ENCODE measurements around the gene RANBP3. TPM values are rescaled to one million over a fixed set of nuclear protein-coding genes. Genes with fewer than 3 reads are reported as not detected.
A peak's percentile ranks its signal among the peaks of the same experiment; 100 is the strongest.

The RANBP3 gene
- total RNA-seq, 1 donor from 2014 or later = 105 TPM

DNA sequence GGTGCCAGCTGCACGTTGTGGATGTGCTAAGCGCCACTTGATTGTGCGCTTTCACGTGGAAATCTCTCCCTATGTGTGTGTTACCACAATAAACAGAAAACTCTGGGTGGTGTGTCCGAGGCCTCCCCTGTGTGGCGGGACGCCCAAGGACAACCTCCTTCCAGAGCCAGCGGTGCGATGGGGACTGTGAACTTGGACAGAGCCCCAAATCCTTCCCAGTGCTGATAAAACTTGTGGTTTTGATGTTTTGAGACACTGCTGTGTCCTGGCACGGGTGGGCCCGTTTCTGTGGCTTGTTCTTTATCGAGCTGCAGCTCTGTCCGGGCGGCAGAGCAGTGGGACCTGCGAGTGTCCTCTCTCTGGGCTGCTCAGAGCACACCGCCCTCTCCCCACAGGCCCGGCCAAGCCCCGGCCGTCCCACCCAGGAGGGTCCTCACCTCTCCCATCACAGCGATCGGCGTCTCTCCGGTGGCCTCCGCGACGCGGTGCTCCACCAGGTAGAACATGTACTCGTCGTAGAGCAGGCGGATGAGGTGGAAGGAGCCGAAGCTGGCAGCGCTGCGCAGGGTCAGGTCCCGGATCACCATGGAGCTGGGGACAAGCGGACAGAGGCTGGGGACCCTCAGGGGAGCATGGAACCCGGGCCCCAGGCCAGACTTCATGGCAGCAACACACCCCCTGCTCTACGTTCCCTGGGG is 18.8 kb upstream of the RANBP3 start:
- no peaks in the 10 kb centered on the region for H3K27me3 Mint-ChIP-seq
- H3K9me3 Mint-ChIP-seq = no peaks in the 10 kb centered on the region
- H3K27ac Mint-ChIP-seq = no peak overlapping the region
- H3K4me1 Mint-ChIP-seq = peaks cover 2% of the 10 kb centered on the region
- no peak overlapping the region for H3K4me3 Mint-ChIP-seq
- H3K36me3 Mint-ChIP-seq (ENCODE audit: low read depth) = peaks cover 10% of the 10 kb centered on the region
- intact Hi-C loops (cut with micrococcal nuclease) = no loop called here
- DNase-seq = no peak

DNA sequence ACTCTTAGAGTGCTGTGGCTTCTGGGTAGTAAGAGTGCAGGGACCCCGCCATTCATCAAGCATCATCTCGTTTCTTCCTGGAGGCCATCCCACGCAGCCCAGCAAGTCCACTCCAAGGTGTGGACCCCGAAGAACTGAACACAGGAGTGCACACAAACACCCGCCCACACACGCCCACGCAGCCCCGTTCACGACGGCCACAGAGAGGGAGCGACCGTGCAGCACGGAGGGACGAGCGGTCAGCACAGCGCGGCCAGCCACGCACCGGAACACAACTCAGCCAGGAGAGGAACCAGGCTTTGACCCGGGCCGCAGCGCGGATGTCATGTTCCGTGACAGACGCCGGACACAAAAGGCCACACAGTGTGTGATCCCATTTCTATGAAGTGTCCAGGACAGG is 18.2 kb upstream of the RANBP3 start:
- intact Hi-C loops (cut with micrococcal nuclease) = no loop called here
- H3K4me1 Mint-ChIP-seq = peaks cover 2% of the 10 kb centered on the region
- H3K27me3 Mint-ChIP-seq = no peaks in the 10 kb centered on the region
- no peak overlapping the region for H3K4me3 Mint-ChIP-seq
- DNase-seq = no peak
- H3K27ac Mint-ChIP-seq = no peak overlapping the region
- no peaks in the 10 kb centered on the region for H3K9me3 Mint-ChIP-seq
- H3K36me3 Mint-ChIP-seq (ENCODE audit: low read depth) = peaks cover 10% of the 10 kb centered on the region

DNA sequence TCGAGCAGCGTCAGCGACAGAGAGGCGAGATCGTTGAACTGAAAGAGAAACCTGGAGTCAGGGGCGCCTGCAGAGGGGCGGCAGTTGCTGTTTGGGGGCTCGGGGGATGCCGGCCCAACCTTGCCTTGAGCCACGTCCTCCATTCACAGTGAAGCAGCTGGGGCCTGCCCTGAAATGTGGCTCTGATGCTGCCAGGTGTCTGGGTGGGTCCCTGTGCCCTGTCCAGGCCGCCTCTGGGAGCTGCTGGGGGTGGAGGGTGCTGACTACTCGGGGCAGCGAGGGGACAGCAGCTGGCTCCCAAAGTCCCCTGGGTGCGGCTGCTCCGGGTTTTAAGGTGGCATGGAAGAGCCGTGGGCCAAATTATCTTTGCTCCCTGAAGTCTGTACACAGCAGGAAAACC is 17.7 kb upstream of the RANBP3 start:
- Mint-ChIP-seq H3K4me3 (no peak overlapping the region), H3K27me3 (no peaks in the 10 kb centered on the region), H3K27ac (no peak overlapping the region), H3K9me3 (no peaks in the 10 kb centered on the region), H3K36me3 (ENCODE audit: low read depth) (peaks cover 8% of the 10 kb centered on the region), H3K4me1 (peaks cover 2% of the 10 kb centered on the region)
- DNase-seq = no peak
- intact Hi-C loops (cut with micrococcal nuclease) = no loop called here

DNA sequence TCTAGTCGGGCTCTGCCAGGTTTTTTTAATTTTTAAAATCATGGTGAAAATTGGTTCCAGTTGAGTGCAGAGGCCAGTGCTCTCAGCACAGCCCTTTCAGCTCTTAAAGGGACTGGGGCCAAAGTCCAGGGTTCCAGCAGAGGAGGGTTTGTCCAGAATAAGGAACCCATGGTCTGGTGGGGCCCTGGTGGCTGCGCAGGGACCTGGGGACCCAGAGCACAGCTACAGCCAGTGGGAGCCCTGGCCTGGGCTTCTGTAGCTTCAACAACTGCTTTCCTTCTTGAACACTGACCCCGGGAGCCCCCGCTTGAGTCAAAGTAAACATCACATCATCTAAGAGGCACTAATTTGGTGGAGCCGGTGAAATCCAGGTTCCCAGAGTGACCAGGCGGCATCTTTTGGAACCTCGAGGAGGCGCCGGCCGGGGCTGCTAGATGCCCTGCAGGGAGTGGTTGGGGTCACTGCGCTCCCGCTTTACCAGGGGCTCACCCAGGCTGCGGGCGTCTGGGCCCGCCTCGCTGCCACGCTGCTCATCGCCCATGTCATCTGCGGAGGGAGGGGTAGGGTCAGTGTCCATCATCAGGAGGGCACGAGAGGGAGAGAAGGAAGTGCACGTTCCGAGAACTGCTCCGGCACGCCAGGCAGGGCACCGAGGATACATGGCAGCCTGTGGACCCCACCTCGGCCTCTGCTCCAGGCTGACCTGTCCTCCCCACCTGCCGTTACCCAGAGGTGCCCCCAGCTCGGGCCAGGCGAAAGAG is 16.6 kb upstream of the RANBP3 start:
- Mint-ChIP-seq H3K27ac (no peak overlapping the region), H3K4me3 (no peak overlapping the region), H3K9me3 (no peaks in the 10 kb centered on the region), H3K36me3 (ENCODE audit: low read depth) (peaks cover 5% of the 10 kb centered on the region), H3K4me1 (peaks cover 3% of the 10 kb centered on the region), H3K27me3 (no peaks in the 10 kb centered on the region)
- intact Hi-C loops (cut with micrococcal nuclease) = no loop called here
- no peak for DNase-seq

DNA sequence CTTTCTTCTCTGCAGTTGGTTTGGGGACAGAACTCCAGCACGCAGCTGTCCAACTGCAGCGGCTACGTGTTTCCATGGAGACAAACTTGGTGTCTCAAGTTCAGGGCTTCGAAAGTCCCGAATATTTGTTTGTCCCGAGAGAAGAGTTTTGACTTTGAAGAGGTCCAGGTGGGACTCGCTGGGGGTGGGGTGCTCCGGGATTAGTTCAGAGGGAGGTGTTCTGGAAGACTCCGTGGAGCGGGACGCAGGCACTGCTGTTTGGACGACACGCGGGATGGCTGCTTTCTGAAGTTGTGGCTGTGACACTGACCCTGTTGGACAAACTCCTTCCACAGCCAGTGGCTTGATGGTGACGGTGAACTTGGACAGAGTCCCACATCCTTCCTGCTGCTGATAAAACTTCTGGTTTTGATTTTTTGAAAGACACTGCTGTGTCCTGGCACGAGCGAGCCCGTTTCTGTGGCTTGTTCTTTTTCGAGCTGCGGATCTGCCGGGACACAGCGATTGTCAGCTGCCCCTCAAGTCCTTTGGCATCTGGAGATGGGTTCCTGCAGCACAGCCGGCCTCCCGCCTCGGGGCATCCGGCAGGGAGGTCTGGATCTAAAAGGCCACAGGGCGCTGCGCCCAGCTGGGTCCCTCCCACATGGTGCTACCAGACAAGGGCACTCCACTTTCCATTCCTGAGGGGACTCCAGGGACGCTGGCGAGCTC is 15.9 kb upstream of the RANBP3 start:
- Mint-ChIP-seq H3K9me3 (no peaks in the 10 kb centered on the region), H3K27ac (no peak overlapping the region), H3K4me1 (peaks cover 6% of the 10 kb centered on the region), H3K36me3 (ENCODE audit: low read depth) (peaks cover 2% of the 10 kb centered on the region), H3K4me3 (no peak overlapping the region), H3K27me3 (no peaks in the 10 kb centered on the region)
- no peak for DNase-seq
- intact Hi-C loops (cut with micrococcal nuclease) = no loop called here

DNA sequence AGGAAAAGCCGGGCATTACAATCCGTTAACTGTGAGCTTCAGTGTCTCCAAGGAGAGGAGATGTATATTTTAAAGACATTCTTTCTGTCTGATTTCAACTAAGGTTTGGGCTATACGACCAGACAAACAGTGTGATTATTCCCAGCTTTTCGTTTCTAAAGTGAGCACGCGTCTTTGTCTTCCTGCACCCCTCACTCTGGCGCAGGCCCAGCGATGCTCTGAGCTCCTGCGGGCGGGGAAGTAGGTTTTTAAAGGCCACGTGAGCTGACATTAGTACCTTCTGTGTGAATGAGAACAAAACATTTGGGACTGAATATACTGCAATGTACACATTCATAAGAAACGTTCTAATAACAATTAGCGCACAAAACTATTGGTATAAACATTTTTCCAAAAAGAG is 15.3 kb upstream of the RANBP3 start:
- Mint-ChIP-seq H3K36me3 (ENCODE audit: low read depth) (peaks cover 2% of the 10 kb centered on the region), H3K27me3 (no peaks in the 10 kb centered on the region), H3K27ac (no peak overlapping the region), H3K4me3 (no peak overlapping the region), H3K4me1 (peaks cover 10% of the 10 kb centered on the region), H3K9me3 (no peaks in the 10 kb centered on the region)
- no peak for DNase-seq
- intact Hi-C loops (cut with micrococcal nuclease) = no loop called here

DNA sequence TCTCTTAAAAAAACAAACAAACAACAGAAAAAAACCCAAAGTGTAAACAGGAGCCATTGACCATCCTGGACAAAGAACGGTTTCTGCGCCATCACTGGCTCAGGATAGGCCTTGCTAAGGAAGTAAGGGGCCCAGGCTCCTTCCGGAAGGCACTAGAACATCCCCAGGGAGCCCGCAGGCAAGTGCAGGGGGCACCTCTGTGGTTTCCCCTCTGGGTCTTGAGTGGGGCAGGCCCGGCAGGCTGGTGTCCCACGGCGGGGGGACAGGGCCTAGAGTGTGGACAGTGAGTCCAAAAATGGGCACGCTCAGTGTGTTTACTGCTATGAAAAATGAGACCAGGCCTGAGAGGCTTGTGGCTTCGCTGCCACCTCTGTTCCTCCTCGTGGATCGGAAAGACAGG is 14.8 kb upstream of the RANBP3 start:
- DNase-seq = no peak
- Mint-ChIP-seq H3K4me1 (peaks cover 12% of the 10 kb centered on the region), H3K27me3 (no peaks in the 10 kb centered on the region), H3K4me3 (no peak overlapping the region), H3K9me3 (no peaks in the 10 kb centered on the region), H3K27ac (no peak overlapping the region), H3K36me3 (ENCODE audit: low read depth) (peaks cover 2% of the 10 kb centered on the region)
- intact Hi-C loops (cut with micrococcal nuclease) = no loop called here

DNA sequence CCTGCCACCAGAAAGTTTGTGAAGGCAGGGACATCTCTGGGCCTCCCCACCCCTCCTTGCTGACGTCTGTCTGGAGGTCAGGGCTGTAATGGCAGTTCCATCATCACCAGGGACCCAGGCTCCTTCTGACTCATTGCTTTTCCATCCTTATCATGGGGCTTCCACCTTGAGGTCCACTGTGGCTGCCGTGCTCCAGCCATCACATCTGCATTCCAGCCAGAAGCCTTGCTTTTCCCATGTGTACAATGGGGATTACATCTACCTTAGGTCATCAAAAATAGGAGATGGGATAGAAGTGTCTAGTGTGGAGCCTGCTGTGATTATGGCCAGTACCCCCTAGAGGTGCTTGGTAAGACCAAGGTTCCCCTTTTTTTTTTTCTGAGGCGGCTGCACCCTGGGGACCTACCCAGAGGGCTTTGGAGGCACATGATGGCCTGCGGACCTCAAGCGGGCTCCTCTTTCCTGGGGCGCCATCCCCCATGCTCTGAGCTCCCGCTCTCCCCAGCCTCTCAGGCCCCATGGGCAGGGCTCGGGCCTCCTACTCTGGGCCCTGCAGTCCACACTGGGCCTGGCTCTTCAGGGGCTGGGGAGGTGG is 13.4 kb upstream of the RANBP3 start:
- intact Hi-C loops (cut with micrococcal nuclease) = no loop called here
- Mint-ChIP-seq H3K4me3 (no peak overlapping the region), H3K27ac (no peak overlapping the region), H3K36me3 (ENCODE audit: low read depth) (peaks cover 2% of the 10 kb centered on the region), H3K27me3 (no peaks in the 10 kb centered on the region), H3K4me1 (peaks cover 17% of the 10 kb centered on the region), H3K9me3 (no peaks in the 10 kb centered on the region)
- no peak for DNase-seq

DNA sequence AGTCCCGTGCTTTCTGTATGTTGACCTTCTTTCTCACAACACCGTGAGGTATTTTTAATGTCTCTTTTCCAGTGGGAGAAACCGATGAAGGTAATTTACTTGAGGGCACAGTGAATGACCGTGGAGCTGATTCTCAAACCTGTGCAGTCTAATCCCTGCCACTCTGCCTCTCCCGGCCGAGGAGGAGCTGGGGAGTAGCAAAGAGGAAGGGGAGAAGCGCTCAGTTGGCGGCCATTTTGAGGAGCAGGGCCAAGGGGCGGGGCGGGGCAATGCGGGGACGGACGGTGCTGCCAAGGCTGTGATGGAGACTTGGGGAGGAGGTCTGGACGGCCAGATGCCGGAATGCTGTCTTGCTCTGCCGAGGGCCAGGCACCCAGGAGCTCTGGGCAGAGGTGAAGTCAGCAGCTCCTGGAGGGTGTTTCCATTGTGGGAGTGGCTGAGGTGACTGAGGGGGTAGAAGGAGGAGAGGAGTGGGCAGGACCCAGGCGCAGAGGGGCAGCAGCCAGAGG is 12.4 kb upstream of the RANBP3 start:
- peak overlapping the region; percentile 67 for H3K4me3 Mint-ChIP-seq
- no peaks in the 10 kb centered on the region for H3K9me3 Mint-ChIP-seq
- intact Hi-C loops (cut with micrococcal nuclease) = no loop called here

DNA sequence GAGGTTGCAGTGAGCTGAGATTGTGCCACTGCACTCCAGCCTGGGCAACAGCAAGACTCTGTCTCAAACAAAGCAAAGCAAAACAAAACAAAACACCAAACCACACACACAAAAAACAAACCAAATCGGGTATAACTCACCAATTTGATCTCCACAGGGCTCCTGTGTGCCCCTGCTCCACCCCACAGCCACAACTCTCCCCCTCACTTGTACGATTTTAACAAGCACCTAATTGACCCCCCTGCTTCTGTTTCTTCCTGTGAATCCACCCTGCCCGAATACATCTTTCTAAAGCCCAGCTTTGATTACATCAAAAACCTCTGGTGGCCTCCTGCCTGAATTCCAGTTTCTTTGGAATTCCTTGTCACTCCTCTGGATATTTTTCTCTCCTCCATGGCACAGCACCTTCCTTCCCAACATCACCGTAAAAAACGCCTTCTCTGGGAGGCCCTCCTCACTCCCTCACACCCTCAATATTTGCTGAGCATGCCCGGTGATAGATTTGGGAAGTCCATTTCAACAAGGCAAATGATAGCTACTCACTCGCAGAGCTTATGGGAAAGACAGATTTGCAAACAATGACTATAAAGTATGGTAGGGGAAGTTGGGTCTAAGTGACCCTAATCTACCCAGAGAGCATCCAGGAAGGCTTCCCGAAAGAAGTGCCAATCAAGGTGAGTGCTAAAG is 11.6 kb upstream of the RANBP3 start:
- Mint-ChIP-seq H3K36me3 (ENCODE audit: low read depth) (peaks cover 2% of the 10 kb centered on the region), H3K27ac (no peak overlapping the region), H3K4me3 (no peak overlapping the region), H3K27me3 (no peaks in the 10 kb centered on the region), H3K9me3 (no peaks in the 10 kb centered on the region), H3K4me1 (peaks cover 23% of the 10 kb centered on the region)
- DNase-seq = no peak
- intact Hi-C loops (cut with micrococcal nuclease) = no loop called here

More for the DNA sequence above, 12.4 kb upstream of the RANBP3 start:
- DNase-seq = no peak
- Mint-ChIP-seq H3K4me1 (peaks cover 17% of the 10 kb centered on the region), H3K27ac (no peak overlapping the region), H3K27me3 (no peaks in the 10 kb centered on the region), H3K36me3 (ENCODE audit: low read depth) (peaks cover 2% of the 10 kb centered on the region)

DNA sequence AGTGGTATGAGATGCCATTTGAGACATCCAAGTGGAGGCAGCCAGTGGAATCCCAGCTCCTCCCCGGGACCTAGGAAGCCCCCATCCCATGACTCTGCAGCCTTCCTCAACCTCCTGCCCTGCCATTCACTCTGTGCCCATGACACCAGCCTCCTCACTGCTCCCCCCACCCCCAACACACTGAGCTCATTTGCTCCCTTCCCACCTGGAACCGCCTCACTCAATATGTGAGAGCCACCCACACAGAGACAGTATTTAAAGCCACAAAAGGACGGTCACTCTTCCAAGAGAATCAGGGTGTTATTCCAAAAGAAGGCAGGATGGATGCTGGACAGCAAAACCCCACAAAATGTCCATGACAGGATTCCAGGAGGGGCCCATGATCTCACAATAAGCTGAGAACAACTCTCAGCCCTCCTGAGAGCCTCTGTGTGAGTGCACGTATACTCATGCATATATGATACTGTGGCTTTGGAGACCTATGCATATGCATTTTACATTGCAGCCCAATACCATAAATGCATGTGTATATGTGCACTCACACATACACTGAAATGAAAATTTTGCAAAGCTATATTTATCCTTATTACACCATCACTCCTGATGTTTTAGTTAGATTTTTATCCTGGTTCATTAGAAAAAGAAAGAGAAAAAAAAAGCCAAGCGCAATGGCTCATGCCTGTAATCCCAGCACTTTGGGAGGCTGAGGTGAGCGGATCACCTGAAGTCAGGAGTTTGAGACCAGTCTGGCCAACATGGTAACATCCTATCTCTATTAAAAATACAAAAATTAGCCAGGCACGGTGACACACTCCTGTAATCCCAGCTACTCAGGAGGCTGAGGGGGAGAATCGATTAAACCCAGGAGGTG is 10.8 kb upstream of the RANBP3 start:
- H3K4me1 Mint-ChIP-seq = peaks cover 29% of the 10 kb centered on the region
- peak overlapping the region; percentile 14 for H3K4me3 Mint-ChIP-seq
- intact Hi-C loops (cut with micrococcal nuclease) = no loop called here
- no peaks in the 10 kb centered on the region for H3K9me3 Mint-ChIP-seq
- H3K27me3 Mint-ChIP-seq = no peaks in the 10 kb centered on the region
- DNase-seq = no peak
- H3K27ac Mint-ChIP-seq = no peak overlapping the region
- peaks cover 2% of the 10 kb centered on the region for H3K36me3 Mint-ChIP-seq (ENCODE audit: low read depth)

DNA sequence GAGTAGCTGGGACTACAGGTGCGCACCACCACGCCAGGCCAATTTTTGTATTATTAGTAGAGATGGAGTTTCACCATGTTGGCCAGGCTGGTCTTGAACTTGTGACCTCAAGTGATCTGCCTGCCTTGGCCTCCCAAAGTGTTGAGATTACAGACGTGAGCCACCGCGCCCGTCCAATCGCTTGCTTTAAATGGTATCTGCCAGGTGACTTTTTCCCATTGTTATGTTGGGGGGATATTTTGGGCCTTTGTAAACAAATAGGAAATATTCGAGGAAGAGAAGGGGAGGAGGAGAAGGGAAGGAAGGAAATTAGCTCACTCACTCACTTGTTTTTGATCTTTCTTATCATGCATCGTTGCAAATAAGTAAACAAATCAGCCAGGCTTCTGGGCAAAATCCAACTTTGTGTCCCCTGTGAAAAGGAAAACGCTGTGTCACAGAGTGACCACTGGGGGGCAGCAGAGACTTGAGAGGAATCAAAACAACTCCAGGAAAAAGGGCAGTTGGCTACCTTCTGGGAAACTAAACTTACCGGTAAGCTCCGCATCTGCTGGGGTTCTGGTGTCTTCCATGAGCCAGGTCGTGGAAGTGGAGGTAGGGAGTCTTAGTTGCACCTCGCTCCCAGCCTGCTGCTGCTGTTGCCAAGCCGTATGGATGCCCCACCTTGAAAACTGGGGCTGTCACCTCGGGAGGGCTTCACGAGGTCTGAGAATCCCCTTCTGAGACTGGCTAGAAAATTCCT is 9.3 kb upstream of the RANBP3 start:
- peak overlapping the region; percentile 68 for H3K4me3 Mint-ChIP-seq
- peak overlapping the region; percentile 42 for H3K27ac Mint-ChIP-seq
- peaks cover 38% of the 10 kb centered on the region for H3K4me1 Mint-ChIP-seq
- H3K27me3 Mint-ChIP-seq = no peaks in the 10 kb centered on the region
- peak; percentile 91 for DNase-seq
- no peaks in the 10 kb centered on the region for H3K9me3 Mint-ChIP-seq
- peaks cover 2% of the 10 kb centered on the region for H3K36me3 Mint-ChIP-seq (ENCODE audit: low read depth)
- intact Hi-C loops (cut with micrococcal nuclease) = loop anchor here (1.0 kb wide), 1 partner anchor 35 kb away; no protein-coding TSS in a partner anchor

All from activated CD4-positive, alpha-beta T cell treated with anti-CD3 and anti-CD28 coated beads, Interleukin-2, amount 10 ng/mL, durations not matched to agents 24 days and 14 days (primary cell).